Measurements from ENCODE around the gene YIPF3. TPM values are rescaled to one million over a fixed set of nuclear protein-coding genes. Genes with fewer than 3 reads are reported as not detected.
A peak's percentile ranks its signal among the peaks of the same experiment; 100 is the strongest.

YIPF3 gene
- total and polyA plus RNA-seq, 10 of the 15 experiments (the other 5 are each of a cell fraction or from before 2014, with no cell fraction given) = 20.5 to 88.8 (median 44.7) TPM

- ChIA-PET CTCF (interaction anchor here (0.6 to 1.4 kb wide), 4 partner anchors 30 to 750 kb away, joined by 3 to 10 read pairs (median 4); no protein-coding TSS in a partner anchor), RAD21 (ENCODE audit: unreplicated experiment) (interaction anchor here (1.1 to 1.2 kb wide), 2 partner anchors 24 to 40 kb away, joined by 3 read pairs; partner anchors contain the start of genes POLR1C and YIPF3), SMC1A (ENCODE audit: uncharacterized antibody, unreplicated experiment) (interaction anchor here (0.6 to 1.5 kb wide), 4 partner anchors 13 to 85 kb away, joined by 3 to 4 read pairs (median 3); no protein-coding TSS in a partner anchor), POLR2A (interaction anchor here (0.6 to 1.7 kb wide), 10 partner anchors 14 to 487 kb away, joined by 3 to 6 read pairs (median 3); no protein-coding TSS in a partner anchor)
- Histone ChIP-seq H3K4me1 (ENCODE audit: control insufficient read depth, insufficient read depth, low read length) (peaks cover 4% of the 10 kb centered on the region), H3K9ac (ENCODE audit: control insufficient read depth, insufficient read depth, low read length) (0 out of 2 replicates have a peak overlapping the region, but pooled peaks have one; percentile 82), H3K27ac (ENCODE audit: control insufficient read depth, insufficient read depth) (no peak overlapping the region), H3K27me3 (replicated peaks in 1 of 2; ENCODE audit: control insufficient read depth in 2 of 2, insufficient read depth in 2 of 2, low read length in 1 of 2) (no peaks in the 10 kb centered on the region), H3K4me3 (peak overlapping the region; percentile 91; the same call in 1 of the 2 replicates), H3K79me2 (ENCODE audit: control insufficient read depth, insufficient read depth, low read length) (peaks cover 8% of the 10 kb centered on the region), H3K9me3 (replicated peaks; ENCODE audit: control insufficient read depth, insufficient read depth, low read length) (no peaks in the 10 kb centered on the region), H3K4me2 (ENCODE audit: control insufficient read depth, insufficient read depth) (peak overlapping the region; percentile 66), H2AFZ (ENCODE audit: control insufficient read depth, low read depth, low read length) (peak overlapping the region; percentile 96), H4K20me1 (ENCODE audit: control insufficient read depth, insufficient read depth) (no peaks in the 10 kb centered on the region), H3K36me3 (ENCODE audit: control insufficient read depth in 2 of 2, insufficient read depth in 2 of 2, low read length in 1 of 2) (no peaks in the 10 kb centered on the region)
- DNase-seq (ENCODE audit: low read depth, low spot score) (no peak), FAIRE-seq (no peak), ATAC-seq (peak; percentile 42)
- in situ Hi-C loops (cut with MboI) = no loop called here
- TF ChIP-seq PML (IDR thresholded peaks at IDR 0.05; ENCODE audit: low read length) (no peak), CBX5 (IDR thresholded peaks at IDR 0.05; ENCODE audit: low read depth) (no peak), RAD21 (IDR thresholded peaks at IDR 0.05; ENCODE audit: insufficient read depth, low read depth, low read length) (no peak), ZNF384 (IDR thresholded peaks at IDR 0.05; ENCODE audit: borderline replicate concordance, low read depth, low read length) (no peak), TCF12 (IDR thresholded peaks at IDR 0.05; ENCODE audit: low read depth, low read length) (no peak), SP1 (IDR thresholded peaks at IDR 0.05; ENCODE audit: low read depth, low read length) (no peak), SMAD5 (IDR thresholded peaks at IDR 0.05; ENCODE audit: low read depth) (no peak), BCLAF1 (IDR thresholded peaks at IDR 0.05) (no peak), EED (IDR thresholded peaks at IDR 0.05; ENCODE audit: low read depth) (no peak), NR2C2 (IDR thresholded peaks at IDR 0.05; ENCODE audit: borderline replicate concordance, control insufficient read depth, insufficient read length, low read depth) (no peak), ASH2L (IDR thresholded peaks at IDR 0.05; ENCODE audit: borderline replicate concordance, low read depth) (no peak)
- TF ChIP-seq, protein P1, sequence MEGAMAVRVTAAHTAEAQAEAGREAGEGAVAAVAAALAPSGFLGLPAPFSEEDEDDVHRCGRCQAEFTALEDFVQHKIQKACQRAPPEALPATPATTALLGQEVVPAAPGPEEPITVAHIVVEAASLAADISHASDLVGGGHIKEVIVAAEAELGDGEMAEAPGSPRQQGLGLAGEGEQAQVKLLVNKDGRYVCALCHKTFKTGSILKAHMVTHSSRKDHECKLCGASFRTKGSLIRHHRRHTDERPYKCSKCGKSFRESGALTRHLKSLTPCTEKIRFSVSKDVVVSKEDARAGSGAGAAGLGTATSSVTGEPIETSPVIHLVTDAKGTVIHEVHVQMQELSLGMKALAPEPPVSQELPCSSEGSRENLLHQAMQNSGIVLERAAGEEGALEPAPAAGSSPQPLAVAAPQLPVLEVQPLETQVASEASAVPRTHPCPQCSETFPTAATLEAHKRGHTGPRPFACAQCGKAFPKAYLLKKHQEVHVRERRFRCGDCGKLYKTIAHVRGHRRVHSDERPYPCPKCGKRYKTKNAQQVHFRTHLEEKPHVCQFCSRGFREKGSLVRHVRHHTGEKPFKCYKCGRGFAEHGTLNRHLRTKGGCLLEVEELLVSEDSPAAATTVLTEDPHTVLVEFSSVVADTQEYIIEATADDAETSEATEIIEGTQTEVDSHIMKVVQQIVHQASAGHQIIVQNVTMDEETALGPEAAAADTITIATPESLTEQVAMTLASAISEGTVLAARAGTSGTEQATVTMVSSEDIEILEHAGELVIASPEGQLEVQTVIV (IDR thresholded peaks at IDR 0.05; ENCODE audit: borderline replicate concordance, partially characterized antibody) = no peak
- 45% methylated on average over 2 of the region's 2 CpGs for WGBS (ENCODE audit: insufficient coverage, insufficient replicate concordance, low lambda C conversion rate, missing lambda C conversion rate)
- intact Hi-C loops (cut with micrococcal nuclease; ENCODE audit: unreplicated experiment) = no loop called here
- BruUV-seq (replicated peaks) = no TSS peak
Measured at GRCh38 chr6:43476746-43477145, 40.0 kb downstream of the YIPF3 start.

All from GM12878 (cell line).